Measurements from ENCODE around the gene VANGL1. TPM values are rescaled to one million over a fixed set of nuclear protein-coding genes. Genes with fewer than 3 reads are reported as not detected.

The VANGL1 gene
- total and polyA plus RNA-seq, 2 of the 13 experiments (the other 11 are each of a cell fraction or from before 2014, with no cell fraction given) = 5.3 to 9.4 TPM

DNA sequence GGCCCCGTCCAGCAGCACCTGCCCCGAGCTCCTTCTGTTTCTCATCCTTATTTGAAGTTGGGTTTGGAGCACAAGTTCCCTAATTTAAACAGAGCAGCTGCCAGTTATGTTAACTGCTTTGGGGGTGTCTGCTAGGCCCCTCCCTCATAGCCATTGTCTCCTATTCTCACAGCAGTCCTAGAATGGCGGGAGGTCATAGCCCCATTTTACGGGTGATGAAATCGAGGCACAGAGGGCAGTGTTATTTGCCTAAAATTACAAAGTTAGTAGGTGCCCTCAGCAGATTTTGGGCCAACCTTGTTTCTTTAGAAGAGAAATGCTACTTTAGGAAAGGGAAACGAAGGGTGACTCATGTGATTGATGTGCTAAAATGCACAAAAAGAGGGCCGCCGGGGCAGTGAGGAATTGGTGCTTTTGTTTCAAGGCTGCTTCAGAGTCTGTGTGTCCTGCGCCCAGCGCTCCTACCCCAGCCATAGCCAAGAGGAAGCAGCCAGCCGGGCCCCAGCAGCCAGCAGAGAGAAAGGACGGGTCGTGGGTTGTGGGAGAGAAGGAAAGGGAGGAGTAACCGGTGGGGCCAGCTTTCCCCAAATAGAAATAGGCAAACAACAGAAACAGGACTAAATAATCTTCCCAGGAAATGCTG, 13.0 kb downstream of the VANGL1 start:
- ATAC-seq = no peak
- H3K36me3 ChIP-seq (replicated peaks in 1 of 2; ENCODE audit: control insufficient read depth in 1 of 2, insufficient read depth in 2 of 2, low read length in 2 of 2) = peaks cover 9 to 77% of the 10 kb centered on the region in 2 experiments
- peaks cover 3% of the 10 kb centered on the region; the same call in 1 of the 2 replicates for H3K4me1 ChIP-seq (ENCODE audit: insufficient read depth, low read length)
- intact Hi-C loops (cut with micrococcal nuclease; ENCODE audit: unreplicated experiment) (no loop called here), in situ Hi-C loops (cut with HindIII; ENCODE audit: extremely low pct_ligation_motif_present, low pct_unique_long_range_greater_than_20kb) (no loop called here)
- H2AFZ ChIP-seq (ENCODE audit: low read length) = no peak overlapping the region
- H3K79me2 ChIP-seq (ENCODE audit: insufficient read depth, low read length) = peaks cover 7% of the 10 kb centered on the region
- H3K9me3 ChIP-seq (ENCODE audit: low read length) = no peaks in the 10 kb centered on the region
- no peaks in the 10 kb centered on the region for H4K20me1 ChIP-seq (ENCODE audit: insufficient read depth, low read length)
- no peak overlapping the region for H3K4me3 ChIP-seq (replicated peaks in 1 of 3; ENCODE audit: insufficient read depth in 1 of 3, low read depth in 2 of 3, low read length in 3 of 3)
- FAIRE-seq = no peak
- POLR2A ChIA-PET = no interaction called here
- TF ChIP-seq, protein P1, sequence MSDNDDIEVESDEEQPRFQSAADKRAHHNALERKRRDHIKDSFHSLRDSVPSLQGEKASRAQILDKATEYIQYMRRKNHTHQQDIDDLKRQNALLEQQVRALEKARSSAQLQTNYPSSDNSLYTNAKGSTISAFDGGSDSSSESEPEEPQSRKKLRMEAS (IDR thresholded peaks at IDR 0.05) = no peak
- TF ChIP-seq ZC3H4 (CRISPR knock-in tag; IDR thresholded peaks at IDR 0.05; ENCODE audit: borderline replicate concordance) (no peak), ISL2 (CRISPR knock-in tag; IDR thresholded peaks at IDR 0.05) (no peak), NRL (CRISPR knock-in tag; IDR thresholded peaks at IDR 0.05; ENCODE audit: borderline replicate concordance) (no peak), ZGPAT (CRISPR knock-in tag; IDR thresholded peaks at IDR 0.05) (no peak), ZNF616 (CRISPR knock-in tag; IDR thresholded peaks at IDR 0.05; ENCODE audit: low read depth) (no peak)
- TF ChIP-seq, protein P2, sequence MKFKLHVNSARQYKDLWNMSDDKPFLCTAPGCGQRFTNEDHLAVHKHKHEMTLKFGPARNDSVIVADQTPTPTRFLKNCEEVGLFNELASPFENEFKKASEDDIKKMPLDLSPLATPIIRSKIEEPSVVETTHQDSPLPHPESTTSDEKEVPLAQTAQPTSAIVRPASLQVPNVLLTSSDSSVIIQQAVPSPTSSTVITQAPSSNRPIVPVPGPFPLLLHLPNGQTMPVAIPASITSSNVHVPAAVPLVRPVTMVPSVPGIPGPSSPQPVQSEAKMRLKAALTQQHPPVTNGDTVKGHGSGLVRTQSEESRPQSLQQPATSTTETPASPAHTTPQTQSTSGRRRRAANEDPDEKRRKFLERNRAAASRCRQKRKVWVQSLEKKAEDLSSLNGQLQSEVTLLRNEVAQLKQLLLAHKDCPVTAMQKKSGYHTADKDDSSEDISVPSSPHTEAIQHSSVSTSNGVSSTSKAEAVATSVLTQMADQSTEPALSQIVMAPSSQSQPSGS (CRISPR knock-in tag; IDR thresholded peaks at IDR 0.05) = no peak
- H3K27me3 ChIP-seq (ENCODE audit: control insufficient read depth in 1 of 2, insufficient read depth in 2 of 2, low read length in 2 of 2) = no peaks in the 10 kb centered on the region
- CTCF ChIA-PET (ENCODE audit: low intra/inter-chr PET ratio, low total read pairs) = no interaction called here
- H3K4me2 ChIP-seq (ENCODE audit: low read depth, low read length) = no peak overlapping the region
- no TSS peak for BruUV-seq (replicated peaks)
- WGBS (ENCODE audit: low lambda C conversion rate) = 93% methylated on average over 14 of the region's 14 CpGs
- H3K27ac ChIP-seq (ENCODE audit: extremely low read length, insufficient read depth, low read length) = no peak overlapping the region
- DNase-seq (ENCODE audit: low spot score) = no peak
- no peak overlapping the region for H3K9ac ChIP-seq (ENCODE audit: insufficient read depth, low read depth, low read length)
